Endothelial cell of umbilical vein (primary cell): ENCODE measurements around the gene RIPK3. TPM values are rescaled to one million over a fixed set of nuclear protein-coding genes. Genes with fewer than 3 reads are reported as not detected.
A peak's percentile ranks its signal among the peaks of the same experiment; 100 is the strongest.

ENCODE experiments used
- BruUV-seq: library from RNA; stranded (reverse); fragments of 400-500 nt; replicated peaks from 2 replicates; lab custom pipeline; 2021; lab: Mats Ljungman, UMichigan
- CTCF ChIA-PET: fragments of 300-600, 350-600 bp; sonication (Branson Sonifier 250); formaldehyde crosslinking; loops from one replicate; lab custom pipeline; 2021; ENCODE audit warnings: antibody characterized with exemption, inconsistent platforms; lab: Charles Lee
- POLR2A ChIA-PET: fragments of 300-600, 350-600 bp; sonication (Branson Sonifier 250); formaldehyde crosslinking; loops from one replicate; lab custom pipeline; 2021; ENCODE audit warnings: antibody characterized with exemption, inconsistent platforms; lab: Charles Lee
- DNase-seq: peaks from one replicate; pipeline ENCODE4 v3.0.0-alpha.2; 2011; ENCODE audit warnings: low read depth, low spot score
- FAIRE-seq: peaks from 2 replicates; lab custom pipeline; 2011; peaks lifted over from hg19 to GRCh38; lab: Jason Lieb, UNC
- H2AFZ ChIP-seq: 2 replicates; pipeline ENCODE4 v1.6.0; 2012; ENCODE audit warnings: low read depth, low read length, control low read depth, inconsistent platforms
- H3K27ac ChIP-seq: 2 replicates; pipeline ENCODE4 v1.5.1; 2011; ENCODE audit warnings: low read depth, mild to moderate bottlenecking, control low read depth, low read length, moderate library complexity; ENCODE audit not compliant: insufficient read depth
- H3K27me3 ChIP-seq, 2 experiments: 2 replicates each; pipeline versions ENCODE4 v1.6.0 to v1.6.1; 2011; ENCODE audit warnings: low read length in 2 of 2, mixed read lengths in 1 of 2; ENCODE audit not compliant: control insufficient read depth in 2 of 2, insufficient read depth in 2 of 2
- H3K36me3 ChIP-seq, 2 experiments: 2 replicates in 1 of 2; 3 replicates in 1 of 2; pipeline ENCODE4 v1.5.1; 2011; ENCODE audit warnings: low read length in 2 of 2, mild to moderate bottlenecking in 1 of 2, moderate library complexity in 1 of 2; ENCODE audit not compliant: control insufficient read depth in 2 of 2, insufficient read depth in 2 of 2; ENCODE audit errors: extremely low read depth in 1 of 2
- H3K4me1 ChIP-seq: 3 replicates; pipeline ENCODE4 v1.5.1; 2011; ENCODE audit warnings: mild to moderate bottlenecking, low read length; ENCODE audit not compliant: control insufficient read depth, insufficient read depth; ENCODE audit errors: extremely low read depth
- H3K4me2 ChIP-seq: 2 replicates; pipeline ENCODE4 v1.6.1; 2011; ENCODE audit warnings: low read length, control low read depth, mixed read lengths; ENCODE audit not compliant: insufficient read depth
- H3K4me3 ChIP-seq, 3 experiments: fragments of 200-600 bp in 1 of 3; sonication (generic), shearing (Covaris generic) in 1 of 3; replicated peaks in 1 of 3; 2 replicates each; pipeline ENCODE4 v1.5.1; 2011 to 2016; ENCODE audit warnings: control low read depth in 3 of 3, low read length in 3 of 3, mild to moderate bottlenecking in 2 of 3, inconsistent platforms in 1 of 3, low read depth in 1 of 3, moderate library complexity in 1 of 3; ENCODE audit not compliant: insufficient read depth in 1 of 3
- H3K79me2 ChIP-seq: 2 replicates; pipeline ENCODE4 v1.6.0; 2012; ENCODE audit warnings: low read length, inconsistent platforms; ENCODE audit not compliant: control insufficient read depth, insufficient read depth
- H3K9ac ChIP-seq: replicated peaks from 2 replicates; pipeline ENCODE3; 2011; ENCODE audit warnings: low read length, control low read depth; ENCODE audit not compliant: insufficient read depth; ENCODE audit errors: extremely low read depth
- H3K9me1 ChIP-seq: replicated peaks from 3 replicates; pipeline ENCODE4 v1.6.0; 2011; ENCODE audit warnings: mild to moderate bottlenecking, low read length; ENCODE audit not compliant: control insufficient read depth, insufficient read depth; ENCODE audit errors: extremely low read depth
- H3K9me3 ChIP-seq: replicated peaks from 2 replicates; pipeline ENCODE4 v1.5.1; 2012; ENCODE audit warnings: low read length, inconsistent platforms; ENCODE audit not compliant: control insufficient read depth, insufficient read depth
- H4K20me1 ChIP-seq: replicated peaks from 2 replicates; pipeline ENCODE3; 2011; ENCODE audit warnings: mild to moderate bottlenecking, low read length; ENCODE audit not compliant: control insufficient read depth, insufficient read depth; ENCODE audit errors: extremely low read depth
- CTCF ChIP-seq, 2 donors: IDR thresholded peaks; 1 replicate in 1 of 2; 2 replicates in 1 of 2; pipeline ENCODE4 v1.5.1; 2011; ENCODE audit warnings: low read length in 2 of 2, mild to moderate bottlenecking in 2 of 2, moderate library complexity in 2 of 2, control low read depth in 1 of 2, inconsistent platforms in 1 of 2, low read depth in 1 of 2; ENCODE audit not compliant: insufficient read depth in 1 of 2; ENCODE audit errors: extremely low read depth in 1 of 2
- EZH2 ChIP-seq: IDR thresholded peaks from 2 replicates; pipeline ENCODE4 v1.6.1; 2012; ENCODE audit warnings: borderline replicate concordance, low read depth, mild to moderate bottlenecking, moderate library complexity, low read length, inconsistent platforms; ENCODE audit not compliant: severe bottlenecking
- FOS ChIP-seq: IDR thresholded peaks from 2 replicates; pipeline ENCODE4 v1.6.1; 2011; ENCODE audit warnings: mild to moderate bottlenecking, low read length, moderate library complexity, borderline replicate concordance; ENCODE audit not compliant: insufficient read depth
- GATA2 ChIP-seq: IDR thresholded peaks from 2 replicates; pipeline ENCODE4 v1.7.0; 2011; ENCODE audit warnings: low read depth, mild to moderate bottlenecking, moderate library complexity, mixed read lengths, low read length; ENCODE audit not compliant: insufficient read length, insufficient read depth
- JUN ChIP-seq: IDR thresholded peaks from 2 replicates; pipeline ENCODE4 v1.6.1; 2011; ENCODE audit warnings: borderline replicate concordance, low read depth; ENCODE audit not compliant: insufficient read length, insufficient read depth
- MAX ChIP-seq: IDR thresholded peaks from 2 replicates; pipeline ENCODE4 v1.6.1; 2011; ENCODE audit not compliant: insufficient read depth, insufficient read length
- MYC ChIP-seq: IDR thresholded peaks from one replicate; pipeline ENCODE4 v1.6.1; 2011; ENCODE audit warnings: mild to moderate bottlenecking, low read depth, low read length
- POLR2A ChIP-seq: IDR thresholded peaks from 2 replicates; pipeline ENCODE4 v1.6.1; 2012; ENCODE audit warnings: low read depth, mild to moderate bottlenecking, control low read depth, low read length
- POLR2AphosphoS5 ChIP-seq: IDR thresholded peaks from 2 replicates; pipeline ENCODE4 v1.6.1; 2012; ENCODE audit warnings: low read depth, mild to moderate bottlenecking, control low read depth, low read length, moderate library complexity; ENCODE audit not compliant: insufficient read depth
- dilution Hi-C: fragments of 300-500 bp; cut with MboI; formaldehyde crosslinking; loops from one replicate; pipeline ENCODE4 v1.15.0; 2019; ENCODE audit warnings: low sequenced_read_pairs; ENCODE audit not compliant: extremely low pct_ligation_motif_present
- intact Hi-C: fragments of 100-400 bp; cut with micrococcal nuclease; formaldehyde crosslinking; loops from one replicate; pipeline ENCODE4 v1.10.0; 2022
- polyA plus RNA-seq, 4 experiments: library from polyadenylated mRNA; depleted of rRNA in 3 of 4; stranded (reverse) in 3 of 4; unstranded in 1 of 4; fragments of >200 nt; gene quantifications; 2 replicates each; pipeline versions ENCODE4 v1.2.1 to v1.2.3, GENCODE V29; 2011 to 2012; ENCODE audit warnings: missing spikeins in 1 of 4
- total RNA-seq: library from RNA; stranded (reverse); gene quantifications from 2 replicates; pipeline ENCODE4 v1.2.3, GENCODE V29; 2021

The RIPK3 gene
- total and polyA plus RNA-seq, 2 donors (not counting 3 experiments of a cell fraction or from before 2014, with no cell fraction given): 3.1 to 5.1 TPM

- DNase-seq (no peak), FAIRE-seq (peak; percentile 56)
- H3K4me2 ChIP-seq: no peak overlapping the region
- peaks cover 0 to 7% of the 10 kb centered on the region in 2 experiments for H3K36me3 ChIP-seq
- no peak overlapping the region for H2AFZ ChIP-seq
- TF ChIP-seq JUN (peak; percentile 50), GATA2 (no peak), POLR2A (peak; percentile 6), FOS (peak; percentile 33)
- intact Hi-C loops (no loop called here), dilution Hi-C loops (no loop called here)
- H3K27me3 ChIP-seq: no peaks in the 10 kb centered on the region
- no peak overlapping the region for H3K4me3 ChIP-seq
- no peak overlapping the region for H3K9ac ChIP-seq
- peaks cover 52% of the 10 kb centered on the region for H3K4me1 ChIP-seq
- POLR2A ChIA-PET: no interaction called here
- no TSS peak for BruUV-seq
- H4K20me1 ChIP-seq: no peaks in the 10 kb centered on the region
- CTCF ChIA-PET: interaction anchor here (0.7 to 1.7 kb wide), 10 partner anchors 9 to 119 kb away, joined by 3 to 9 read pairs (median 4); partner anchors contain the start of gene CIDEB
- H3K27ac ChIP-seq: no peak overlapping the region
- H3K79me2 ChIP-seq: no peaks in the 10 kb centered on the region
- H3K9me1 ChIP-seq: no peaks in the 10 kb centered on the region
- no peaks in the 10 kb centered on the region for H3K9me3 ChIP-seq
These were observed 22.5 kb downstream of the RIPK3 start for GRCh38 chr14:24317141-24317928.

GRCh38 chr14:24316597-24316950 is 23.2 kb downstream of the RIPK3 start:
- POLR2A ChIA-PET: no interaction called here
- intact Hi-C loops: no loop called here
- no peak overlapping the region for H3K4me2 ChIP-seq
- no peak overlapping the region for H3K4me3 ChIP-seq
- no peak overlapping the region for H3K27ac ChIP-seq
- H3K4me1 ChIP-seq: peaks cover 60% of the 10 kb centered on the region
- no peak for DNase-seq
- H3K79me2 ChIP-seq: no peaks in the 10 kb centered on the region
- no peak for FAIRE-seq
- peaks cover 0 to 3% of the 10 kb centered on the region in 2 experiments for H3K36me3 ChIP-seq
- no TSS peak for BruUV-seq
- CTCF ChIA-PET: interaction anchor here (1.3 to 1.7 kb wide), 4 partner anchors 8 to 120 kb away, joined by 4 to 9 read pairs (median 6); partner anchors contain the start of gene CIDEB
- no peaks in the 10 kb centered on the region for H3K9me1 ChIP-seq
- H4K20me1 ChIP-seq: no peaks in the 10 kb centered on the region
- TF ChIP-seq MAX (no peak), GATA2 (no peak), FOS (no peak), JUN (no peak), CTCF (IDR thresholded peaks at IDR 0.05; ENCODE audit: extremely low read depth in 1 of 2, insufficient read depth in 1 of 2, low read depth in 1 of 2, low read length in 2 of 2) (no peak), POLR2AphosphoS5 (no peak), EZH2 (no peak), MYC (no peak), POLR2A (no peak)
- dilution Hi-C loops: no loop called here
- H2AFZ ChIP-seq: peak overlapping the region; percentile 65
- H3K9ac ChIP-seq: no peak overlapping the region
- H3K27me3 ChIP-seq: no peaks in the 10 kb centered on the region
- no peaks in the 10 kb centered on the region for H3K9me3 ChIP-seq
